Bronchus fibroblast of lung (primary cell): ENCODE results near the gene RASA4. TPM values are rescaled to one million over a fixed set of nuclear protein-coding genes. Genes with fewer than 3 reads are reported as not detected.

Experiments used
- total RNA-seq: library from RNA; depleted of rRNA; stranded (reverse); fragments of >200 nt; gene quantifications from 2 replicates; pipeline ENCODE4 v1.2.3, GENCODE V29; 2015

Gene RASA4
- 1.3 and 2.4 TPM in 2 replicates for total RNA-seq

GRCh38 chr7:102616507-102617125 is at the start of gene RASA4:
TSS of gene RASA4 (minus strand) at chr7:102616756. CDS start at chr7:102616689, 67 bp downstream.

GRCh38 chr7:102649924-102650323 is 33.4 kb upstream of the RASA4 start, which contains the start of gene SPDYE2B:
TSS of gene SPDYE2B (plus strand) at chr7:102650319. CDS start at chr7:102652349, 2,030 bp downstream.

GRCh38 chr7:102642691-102643090 is 26.1 kb upstream of the RASA4 start, which contains the start of gene UPK3BL1:
TSS of gene UPK3BL1 (minus strand) at chr7:102642791. CDS start at chr7:102642741, 50 bp downstream.

GRCh38 chr7:102572261-102573239 is 44.0 kb downstream of the RASA4 start, which contains the start of gene POLR2J3:
TSS of gene POLR2J3 (minus strand) at chr7:102572583. CDS start at chr7:102572521, 62 bp downstream.

GRCh38 chr7:102550808-102551422 is 65.6 kb downstream of the RASA4 start, which contains the start of gene SPDYE2:
TSS of gene SPDYE2 (plus strand) at chr7:102551226. CDS start at chr7:102553256, 2,030 bp downstream.

DNA sequence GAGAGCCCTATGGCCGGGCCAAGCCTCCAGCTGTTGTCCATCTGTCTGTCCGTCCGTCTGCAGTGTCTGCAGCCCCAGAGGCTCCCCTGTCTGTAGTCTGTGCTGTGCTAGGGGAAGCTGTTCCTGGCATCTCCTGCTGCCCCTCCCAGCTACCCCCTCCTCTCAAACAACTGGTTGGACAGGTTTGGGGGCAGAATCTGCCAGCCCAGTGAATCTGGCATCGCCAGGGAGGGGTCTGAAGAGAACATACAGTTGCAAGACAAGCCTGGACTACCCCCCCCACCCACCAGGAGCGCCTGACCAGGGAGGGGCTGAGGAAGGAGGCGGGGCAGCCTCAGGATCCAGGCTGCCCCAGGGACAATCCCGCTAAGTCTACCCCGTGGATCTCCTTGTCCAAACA is 73.0 kb downstream of the RASA4 start, which contains the start of gene UPK3BL2:
TSS of gene UPK3BL2 (minus strand) at position 101 of the 400 bp plus-strand sequence. CDS start at position 41, 60 bp downstream.

Other genes with a start within 250 kb of the RASA4 start
- 9.4 and 10.9 TPM in 2 replicates for gene PRKRIP1, start 220.4 kb downstream of the RASA4 start, total RNA-seq
- gene ORAI2, start 183.2 kb downstream of the RASA4 start, total RNA-seq, result 37.3 and 38.8 TPM in 2 replicates
- gene ALKBH4, start 151.9 kb downstream of the RASA4 start, total RNA-seq, result 14.3 and 18.2 TPM in 2 replicates
- gene LRWD1, start 151.8 kb downstream of the RASA4 start, total RNA-seq, result 11.3 and 12.6 TPM in 2 replicates
- 41.2 and 41.4 TPM in 2 replicates for gene POLR2J, start 137.8 kb downstream of the RASA4 start, total RNA-seq
- gene RASA4B, start 99.0 kb downstream of the RASA4 start, total RNA-seq, result 0.50 and 0.59 TPM in 2 replicates
- gene UPK3BL2, start 73.1 kb downstream of the RASA4 start, total RNA-seq, result 0.34 and 0.45 TPM in 2 replicates
- not detected in 2 replicates for gene SPDYE2, start 65.5 kb downstream of the RASA4 start, total RNA-seq
- gene POLR2J3, start 44.2 kb downstream of the RASA4 start, total RNA-seq, result 7.4 and 14.3 TPM in 2 replicates
- gene UPK3BL1, start 26.0 kb upstream of the RASA4 start, total RNA-seq, result 8.7 and 11.3 TPM in 2 replicates
- not detected in 2 replicates for gene SPDYE2B, start 33.6 kb upstream of the RASA4 start, total RNA-seq
- gene POLR2J2, start 54.9 kb upstream of the RASA4 start, total RNA-seq, result 0.17 and 0.30 TPM in 2 replicates
- gene FAM185A, start 132.2 kb upstream of the RASA4 start, total RNA-seq, result 5.5 and 6.2 TPM in 2 replicates